Endodermal cell (in vitro differentiated cells): Measurements from ENCODE around the gene PAX7. TPM values are rescaled to one million over a fixed set of nuclear protein-coding genes. Genes with fewer than 3 reads are reported as not detected.

Experiments
- DNase-seq: peaks from one replicate; pipeline ENCODE4 v3.0.0-alpha.2; 2017
- H3K27ac ChIP-seq: 2 replicates; pipeline ENCODE4 v1.5.1; 2013; ENCODE audit warnings: mild to moderate bottlenecking, low read depth, low read length, moderate library complexity
- H3K27me3 ChIP-seq: 2 replicates; pipeline ENCODE4 v1.6.1; 2013; ENCODE audit warnings: mild to moderate bottlenecking, low read length, moderate library complexity; ENCODE audit not compliant: insufficient read depth, control insufficient read depth, poor library complexity, severe bottlenecking
- H3K36me3 ChIP-seq: 2 replicates; pipeline ENCODE4 v1.7.0; 2013; ENCODE audit warnings: mild to moderate bottlenecking, low read length, moderate library complexity; ENCODE audit not compliant: control insufficient read depth, insufficient read depth
- H3K4me1 ChIP-seq: one replicate; pipeline ENCODE4 v1.7.0; 2013; ENCODE audit warnings: low read length; ENCODE audit not compliant: control insufficient read depth, insufficient read depth
- H3K4me3 ChIP-seq: 2 replicates; pipeline ENCODE4 v1.5.1; 2013; ENCODE audit warnings: mild to moderate bottlenecking, low read length, moderate library complexity
- H3K9ac ChIP-seq: 2 replicates; pipeline ENCODE4 v1.6.1; 2013; ENCODE audit warnings: mild to moderate bottlenecking, low read length, moderate library complexity; ENCODE audit not compliant: poor library complexity, severe bottlenecking; ENCODE audit errors: extremely low read depth
- H3K9me3 ChIP-seq: 2 replicates; pipeline ENCODE4 v1.6.1; 2013; ENCODE audit warnings: mild to moderate bottlenecking, low read length, moderate library complexity; ENCODE audit not compliant: control insufficient read depth
- H3K27ac Mint-ChIP-seq: 2 replicates; pipeline ENCODE4 v1.8.0; 2020; ENCODE audit warnings: mixed read lengths
- H3K27me3 Mint-ChIP-seq: 2 replicates; pipeline ENCODE4 v1.8.0; 2021; ENCODE audit warnings: mild to moderate bottlenecking, mixed read lengths; ENCODE audit not compliant: insufficient read depth
- H3K36me3 Mint-ChIP-seq: 2 replicates; pipeline ENCODE4 v1.8.0; 2020; ENCODE audit warnings: low read depth, mixed read lengths
- H3K4me1 Mint-ChIP-seq: 2 replicates; pipeline ENCODE4 v1.8.0; 2020; ENCODE audit warnings: mixed read lengths
- H3K4me3 Mint-ChIP-seq: 2 replicates; pipeline ENCODE4 v1.8.0; 2020; ENCODE audit warnings: mild to moderate bottlenecking, moderate library complexity, mixed read lengths
- H3K9me3 Mint-ChIP-seq: 2 replicates; pipeline ENCODE4 v1.8.0; 2020; ENCODE audit warnings: mild to moderate bottlenecking, mixed read lengths
- CTCF ChIP-seq: fragments of 200-600 bp; sonication (generic); conservative IDR thresholded peaks from 2 replicates; pipeline ENCODE4 v1.5.0; 2021; ENCODE audit warnings: antibody characterized with exemption, mild to moderate bottlenecking
- WGBS, 2 experiments: methylation state at CpG; one replicate each; pipeline versions ENCODE4 v1.1.5 to v1.1.7; 2013; ENCODE audit warnings: missing lambda C conversion rate in 2 of 2, mixed read lengths in 1 of 2; ENCODE audit not compliant: insufficient coverage in 1 of 2, insufficient read length in 1 of 2; 5-methylcytosine and 5-hydroxymethylcytosine counted together
- total RNA-seq, 2 donors: library from RNA; stranded (reverse); fragmentation: NEBNext Ultra II Directional in 1 of 2; extraction: Animal tissue kit (Norgen Biotek cat#: 25700) in 1 of 2; gene quantifications; 2 replicates in 1 of 2; 3 replicates in 1 of 2; pipeline ENCODE4 v1.2.1, GENCODE V29; 2021

The PAX7 gene
- total RNA-seq, 2 donors from 2014 or later, result 2.2 to 2.4 TPM

- H3K4me3 Mint-ChIP-seq, result no peak overlapping the region
- H3K4me1 Mint-ChIP-seq, result peaks cover 67% of the 10 kb centered on the region
- TF ChIP-seq CTCF, result no peak
- H3K36me3 ChIP-seq, result no peaks in the 10 kb centered on the region
- H3K27ac ChIP-seq, result no peak overlapping the region
- H3K27ac Mint-ChIP-seq, result no peak overlapping the region
- H3K27me3 ChIP-seq, result no peaks in the 10 kb centered on the region
- H3K9me3 ChIP-seq, result no peaks in the 10 kb centered on the region
- H3K4me3 ChIP-seq, result no peak overlapping the region
- no peaks in the 10 kb centered on the region for H3K9me3 Mint-ChIP-seq
- peaks cover 35% of the 10 kb centered on the region for H3K4me1 ChIP-seq
- H3K27me3 Mint-ChIP-seq, result peaks cover 12% of the 10 kb centered on the region
- WGBS, 2 experiments, result 89% methylated on average over 3 to 4 of the region's 4 CpGs
- no peak for DNase-seq
- H3K9ac ChIP-seq, result no peak overlapping the region
- no peaks in the 10 kb centered on the region for H3K36me3 Mint-ChIP-seq
These were observed 95.7 kb downstream of the PAX7 start for GRCh38 chr1:18726368-18726767.

GRCh38 chr1:18727956-18728355, 97.3 kb downstream of the PAX7 start:
- Histone ChIP-seq H3K4me3 (no peak overlapping the region), H3K27ac (no peak overlapping the region), H3K27me3 (no peaks in the 10 kb centered on the region), H3K4me1 (peaks cover 32% of the 10 kb centered on the region), H3K9ac (no peak overlapping the region), H3K36me3 (no peaks in the 10 kb centered on the region), H3K9me3 (no peaks in the 10 kb centered on the region)
- no peaks in the 10 kb centered on the region for H3K9me3 Mint-ChIP-seq
- peaks cover 61% of the 10 kb centered on the region for H3K4me1 Mint-ChIP-seq
- no peak overlapping the region for H3K4me3 Mint-ChIP-seq
- 74 to 89% methylated on average over 3 to 15 of the region's 15 CpGs for WGBS, 2 experiments
- no peaks in the 10 kb centered on the region for H3K36me3 Mint-ChIP-seq
- peak; percentile 61 for DNase-seq
- H3K27me3 Mint-ChIP-seq, result peaks cover 11% of the 10 kb centered on the region
- peak; percentile 33 for TF ChIP-seq CTCF
- H3K27ac Mint-ChIP-seq, result peak overlapping the region; percentile 52

- H3K4me1 Mint-ChIP-seq, result peaks cover 51% of the 10 kb centered on the region
- TF ChIP-seq CTCF, result no peak
- WGBS, 2 experiments, result 77 to 100% methylated on average over 1 to 8 of the region's 8 CpGs
- H3K4me3 Mint-ChIP-seq, result no peak overlapping the region
- DNase-seq, result no peak
- peaks cover 33% of the 10 kb centered on the region for H3K27me3 Mint-ChIP-seq
- Histone ChIP-seq H3K27me3 (no peaks in the 10 kb centered on the region), H3K36me3 (no peaks in the 10 kb centered on the region), H3K27ac (no peak overlapping the region), H3K4me3 (no peak overlapping the region), H3K4me1 (peaks cover 24% of the 10 kb centered on the region), H3K9ac (no peak overlapping the region), H3K9me3 (no peaks in the 10 kb centered on the region)
- no peaks in the 10 kb centered on the region for H3K9me3 Mint-ChIP-seq
- no peaks in the 10 kb centered on the region for H3K36me3 Mint-ChIP-seq
- no peak overlapping the region for H3K27ac Mint-ChIP-seq
These were observed 99.7 kb downstream of the PAX7 start for GRCh38 chr1:18730321-18730720.
